ENCODE data around the gene STKLD1. TPM values are rescaled to one million over a fixed set of nuclear protein-coding genes. Genes with fewer than 3 reads are reported as not detected.

Gene STKLD1
- total and polyA plus RNA-seq, 5 donors from 2014 or later = 0.09 to 0.86 (median 0.18) TPM

- Histone ChIP-seq H3K9me3 (ENCODE audit: control insufficient read depth in 2 of 2, low read length in 2 of 2) (no peaks in the 10 kb centered on the region), H3K4me3 (ENCODE audit: low read depth, low read length) (no peak overlapping the region), H3K27me3 (ENCODE audit: control insufficient read depth, insufficient read depth, low read length) (no peaks in the 10 kb centered on the region), H3K27ac (ENCODE audit: insufficient read depth, low read length, poor library complexity, severe bottlenecking) (no peak overlapping the region), H3K4me1 (ENCODE audit: control insufficient read depth, insufficient read depth, low read length, poor library complexity, severe bottlenecking) (no peaks in the 10 kb centered on the region), H3K36me3 (ENCODE audit: control insufficient read depth, insufficient read depth, low read length) (no peaks in the 10 kb centered on the region)
- H3K4me1 Mint-ChIP-seq = peaks cover 0 to 4% (median 1%) of the 10 kb centered on the region in 4 donors
- no peak overlapping the region for H3K27ac Mint-ChIP-seq
- ATAC-seq (ENCODE audit: low read depth in 2 of 2) (no peak), DNase-seq (no peak)
- H3K36me3 Mint-ChIP-seq = no peaks in the 10 kb centered on the region
- peaks cover 0 to 2% (median 0%) of the 10 kb centered on the region in 7 donors for H3K9me3 Mint-ChIP-seq
- peaks cover 17% of the 10 kb centered on the region for H3K27me3 Mint-ChIP-seq
- no peak overlapping the region for H3K4me3 Mint-ChIP-seq
These were observed 57.2 kb downstream of the STKLD1 start for GRCh38 chr9:133433351-133433843.

GRCh38 chr9:133436681-133437080 is 60.5 kb downstream of the STKLD1 start:
- H3K4me3 Mint-ChIP-seq = no peak overlapping the region
- H3K9me3 ChIP-seq (ENCODE audit: control insufficient read depth in 2 of 2, low read length in 2 of 2) = no peaks in the 10 kb centered on the region
- H3K4me3 ChIP-seq (ENCODE audit: low read depth, low read length) = no peak overlapping the region
- H3K27ac ChIP-seq (ENCODE audit: insufficient read depth, low read length, poor library complexity, severe bottlenecking) = no peak overlapping the region
- H3K27me3 ChIP-seq (ENCODE audit: control insufficient read depth, insufficient read depth, low read length) = no peaks in the 10 kb centered on the region
- H3K27me3 Mint-ChIP-seq = peaks cover 5% of the 10 kb centered on the region
- H3K36me3 Mint-ChIP-seq = no peaks in the 10 kb centered on the region
- peaks cover 0 to 3% (median 1%) of the 10 kb centered on the region in 4 donors for H3K4me1 Mint-ChIP-seq
- DNase-seq (no peak), ATAC-seq (ENCODE audit: low read depth in 2 of 2) (no peak)
- H3K4me1 ChIP-seq (ENCODE audit: control insufficient read depth, insufficient read depth, low read length, poor library complexity, severe bottlenecking) = no peaks in the 10 kb centered on the region
- H3K9me3 Mint-ChIP-seq = peaks cover 0 to 2% (median 0%) of the 10 kb centered on the region in 7 donors
- H3K27ac Mint-ChIP-seq = no peak overlapping the region
- H3K36me3 ChIP-seq (ENCODE audit: control insufficient read depth, insufficient read depth, low read length) = no peaks in the 10 kb centered on the region

DNA sequence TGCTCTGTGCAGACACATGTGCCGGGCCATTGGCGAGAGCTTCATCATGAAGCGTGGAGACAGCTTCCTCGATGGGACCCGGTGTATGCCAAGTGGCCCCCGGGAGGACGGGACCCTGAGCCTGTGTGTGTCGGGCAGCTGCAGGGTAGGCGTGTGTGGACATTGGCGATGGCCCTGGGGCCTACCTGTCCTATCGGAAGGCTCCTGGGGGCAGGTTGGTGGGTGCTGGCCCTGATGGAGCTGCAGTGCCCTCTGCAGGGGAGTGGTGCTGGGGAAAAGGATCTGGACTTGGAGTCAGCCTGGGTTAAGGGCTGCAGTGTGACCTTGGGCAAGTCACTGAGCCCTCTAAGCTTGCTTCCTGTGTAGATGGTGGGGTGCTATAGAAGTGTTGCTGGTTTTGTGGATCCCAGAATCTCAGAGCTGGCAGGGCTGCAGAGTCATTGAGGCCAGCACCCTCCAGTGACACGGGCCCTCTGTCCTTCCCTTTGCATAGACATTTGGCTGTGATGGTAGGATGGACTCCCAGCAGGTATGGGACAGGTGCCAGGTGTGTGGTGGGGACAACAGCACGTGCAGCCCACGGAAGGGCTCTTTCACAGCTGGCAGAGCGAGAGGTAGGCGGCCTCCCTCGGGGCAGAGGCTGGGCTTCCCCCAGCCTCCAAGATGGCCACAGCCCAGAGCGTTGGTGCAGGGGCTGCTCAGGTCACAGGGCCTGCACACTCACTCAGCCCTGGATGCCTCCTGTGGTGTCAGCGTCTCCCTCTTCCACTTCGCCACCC is 61.8 kb downstream of the STKLD1 start:
- no peaks in the 10 kb centered on the region for H3K27me3 ChIP-seq (ENCODE audit: control insufficient read depth, insufficient read depth, low read length)
- Mint-ChIP-seq H3K27me3 (no peaks in the 10 kb centered on the region), H3K36me3 (no peaks in the 10 kb centered on the region), H3K9me3 (peaks cover 0 to 2% (median 0%) of the 10 kb centered on the region in 7 donors), H3K4me3 (no peak overlapping the region), H3K27ac (no peak overlapping the region), H3K4me1 (peaks cover 0 to 3% (median 1%) of the 10 kb centered on the region in 4 donors)
- H3K27ac ChIP-seq (ENCODE audit: insufficient read depth, low read length, poor library complexity, severe bottlenecking) = no peak overlapping the region
- ATAC-seq (ENCODE audit: low read depth in 2 of 2) = no peak
- no peaks in the 10 kb centered on the region for H3K9me3 ChIP-seq (ENCODE audit: control insufficient read depth in 2 of 2, low read length in 2 of 2)
- no peaks in the 10 kb centered on the region for H3K36me3 ChIP-seq (ENCODE audit: control insufficient read depth, insufficient read depth, low read length)
- no peak overlapping the region for H3K4me3 ChIP-seq (ENCODE audit: low read depth, low read length)
- no peaks in the 10 kb centered on the region for H3K4me1 ChIP-seq (ENCODE audit: control insufficient read depth, insufficient read depth, low read length, poor library complexity, severe bottlenecking)
- no peak for DNase-seq

DNA sequence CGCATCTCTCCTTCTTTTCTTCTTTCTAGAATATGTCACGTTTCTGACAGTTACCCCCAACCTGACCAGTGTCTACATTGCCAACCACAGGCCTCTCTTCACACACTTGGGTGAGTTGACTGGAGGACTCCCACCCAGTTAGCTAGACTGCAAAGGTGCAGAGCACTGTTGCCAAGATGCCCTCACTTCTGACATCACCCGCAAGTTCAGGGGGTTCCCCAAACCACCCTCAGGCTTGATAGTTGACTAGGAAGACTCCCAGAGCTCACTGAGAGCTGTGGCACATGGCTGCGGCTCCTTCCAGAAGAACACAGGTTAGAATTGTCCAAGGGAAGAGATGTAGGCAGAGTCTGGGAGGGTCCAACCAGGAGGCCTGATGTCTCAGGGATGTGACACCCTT is 63.2 kb downstream of the STKLD1 start:
- no peak for ATAC-seq (ENCODE audit: low read depth in 2 of 2)
- peaks cover 0 to 3% (median 1%) of the 10 kb centered on the region in 4 donors for H3K4me1 Mint-ChIP-seq
- H3K36me3 ChIP-seq (ENCODE audit: control insufficient read depth, insufficient read depth, low read length) = no peaks in the 10 kb centered on the region
- H3K27ac ChIP-seq (ENCODE audit: insufficient read depth, low read length, poor library complexity, severe bottlenecking) = no peak overlapping the region
- no peaks in the 10 kb centered on the region for H3K27me3 ChIP-seq (ENCODE audit: control insufficient read depth, insufficient read depth, low read length)
- H3K9me3 ChIP-seq (ENCODE audit: control insufficient read depth in 2 of 2, low read length in 2 of 2) = no peaks in the 10 kb centered on the region
- H3K4me3 Mint-ChIP-seq = no peak overlapping the region
- H3K27me3 Mint-ChIP-seq = no peaks in the 10 kb centered on the region
- no peak overlapping the region for H3K27ac Mint-ChIP-seq
- no peaks in the 10 kb centered on the region for H3K36me3 Mint-ChIP-seq
- no peaks in the 10 kb centered on the region for H3K9me3 Mint-ChIP-seq
- H3K4me1 ChIP-seq (ENCODE audit: control insufficient read depth, insufficient read depth, low read length, poor library complexity, severe bottlenecking) = no peaks in the 10 kb centered on the region
- H3K4me3 ChIP-seq (ENCODE audit: low read depth, low read length) = no peak overlapping the region
- no peak for DNase-seq

DNA sequence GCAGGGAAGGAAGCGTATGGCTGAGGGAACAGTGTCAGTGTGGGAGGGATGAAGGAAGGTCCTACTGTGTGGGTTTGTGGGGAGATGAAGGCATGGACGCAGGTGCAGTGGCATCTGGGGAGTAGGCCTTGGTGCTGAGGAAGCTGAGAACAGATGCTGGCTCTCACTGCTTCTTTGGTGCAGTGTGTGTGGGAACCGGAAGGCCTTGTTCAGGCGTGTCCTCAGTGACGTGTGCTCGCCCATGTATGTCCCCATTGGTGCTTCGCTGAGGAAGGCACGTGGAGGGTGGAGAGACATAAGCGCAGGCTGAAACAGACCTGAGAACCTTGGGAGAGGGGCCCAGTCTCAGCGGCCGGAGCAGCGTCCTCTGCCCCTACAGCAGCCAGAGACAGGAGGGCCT is 64.7 kb downstream of the STKLD1 start:
- Mint-ChIP-seq H3K4me3 (no peak overlapping the region), H3K9me3 (no peaks in the 10 kb centered on the region), H3K27me3 (peaks cover 3% of the 10 kb centered on the region), H3K36me3 (no peaks in the 10 kb centered on the region), H3K4me1 (peaks cover 0 to 2% (median 0%) of the 10 kb centered on the region in 4 donors), H3K27ac (peak overlapping the region in 2 of 3 donors; percentile 5 to 23)
- H3K4me1 ChIP-seq (ENCODE audit: control insufficient read depth, insufficient read depth, low read length, poor library complexity, severe bottlenecking) = no peaks in the 10 kb centered on the region
- H3K36me3 ChIP-seq (ENCODE audit: control insufficient read depth, insufficient read depth, low read length) = no peaks in the 10 kb centered on the region
- no peak overlapping the region for H3K27ac ChIP-seq (ENCODE audit: insufficient read depth, low read length, poor library complexity, severe bottlenecking)
- H3K27me3 ChIP-seq (ENCODE audit: control insufficient read depth, insufficient read depth, low read length) = no peaks in the 10 kb centered on the region
- DNase-seq (peak in 1 of 3 donors; percentile 18), ATAC-seq (ENCODE audit: low read depth in 2 of 2) (peak in 1 of 2 donors; percentile 38)
- no peak overlapping the region for H3K4me3 ChIP-seq (ENCODE audit: low read depth, low read length)
- H3K9me3 ChIP-seq (ENCODE audit: control insufficient read depth in 2 of 2, low read length in 2 of 2) = no peaks in the 10 kb centered on the region

DNA sequence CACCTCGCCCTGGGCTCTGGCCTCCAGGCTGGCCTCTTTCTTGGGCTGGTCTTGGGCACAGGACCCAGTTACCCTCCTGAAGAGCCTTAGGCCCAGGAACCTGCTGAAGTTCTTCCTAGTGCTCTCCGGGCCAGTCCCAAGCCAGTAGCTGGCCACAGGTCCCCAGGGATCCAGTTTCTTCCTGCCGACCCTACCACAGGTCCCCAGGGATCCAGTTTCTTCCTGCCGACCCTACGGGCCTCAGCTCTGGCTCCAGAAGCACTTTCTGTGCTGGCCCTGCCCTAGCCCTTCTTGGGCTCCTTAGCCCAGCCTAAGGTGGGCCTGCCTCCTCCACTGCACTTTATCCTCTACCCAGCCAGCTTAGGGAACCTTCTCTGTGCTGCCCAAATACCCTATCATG is 65.4 kb downstream of the STKLD1 start:
- H3K4me1 ChIP-seq (ENCODE audit: control insufficient read depth, insufficient read depth, low read length, poor library complexity, severe bottlenecking) = no peaks in the 10 kb centered on the region
- ATAC-seq (ENCODE audit: low read depth in 2 of 2) (no peak), DNase-seq (no peak)
- H3K36me3 ChIP-seq (ENCODE audit: control insufficient read depth, insufficient read depth, low read length) = no peaks in the 10 kb centered on the region
- H3K4me3 Mint-ChIP-seq = no peak overlapping the region
- no peak overlapping the region for H3K27ac ChIP-seq (ENCODE audit: insufficient read depth, low read length, poor library complexity, severe bottlenecking)
- no peaks in the 10 kb centered on the region for H3K9me3 ChIP-seq (ENCODE audit: control insufficient read depth in 2 of 2, low read length in 2 of 2)
- H3K4me1 Mint-ChIP-seq = peaks cover 0 to 2% (median 0%) of the 10 kb centered on the region in 4 donors
- H3K27me3 Mint-ChIP-seq = peaks cover 6% of the 10 kb centered on the region
- H3K27ac Mint-ChIP-seq = peak overlapping the region in 1 of 3 donors; percentile 3
- H3K9me3 Mint-ChIP-seq = no peaks in the 10 kb centered on the region
- no peak overlapping the region for H3K4me3 ChIP-seq (ENCODE audit: low read depth, low read length)
- H3K27me3 ChIP-seq (ENCODE audit: control insufficient read depth, insufficient read depth, low read length) = no peaks in the 10 kb centered on the region
- H3K36me3 Mint-ChIP-seq = no peaks in the 10 kb centered on the region

DNA sequence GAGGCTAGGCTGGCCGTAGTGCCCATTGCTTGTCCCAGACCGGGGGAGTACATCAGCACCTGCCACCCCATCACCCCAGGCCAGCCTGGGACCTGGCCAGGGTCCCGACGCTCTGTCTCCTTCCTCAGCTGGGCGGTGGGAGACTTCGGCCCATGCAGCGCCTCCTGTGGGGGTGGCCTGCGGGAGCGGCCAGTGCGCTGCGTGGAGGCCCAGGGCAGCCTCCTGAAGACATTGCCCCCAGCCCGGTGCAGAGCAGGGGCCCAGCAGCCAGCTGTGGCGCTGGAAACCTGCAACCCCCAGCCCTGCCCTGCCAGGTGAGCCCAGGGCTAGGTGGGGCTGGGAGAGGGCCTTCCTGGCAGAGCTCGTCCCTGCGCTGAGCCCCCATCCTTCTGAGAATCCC is 67.1 kb downstream of the STKLD1 start:
- no peaks in the 10 kb centered on the region for H3K36me3 ChIP-seq (ENCODE audit: control insufficient read depth, insufficient read depth, low read length)
- H3K9me3 Mint-ChIP-seq = no peaks in the 10 kb centered on the region
- H3K4me1 ChIP-seq (ENCODE audit: control insufficient read depth, insufficient read depth, low read length, poor library complexity, severe bottlenecking) = no peaks in the 10 kb centered on the region
- peaks cover 0 to 2% (median 0%) of the 10 kb centered on the region in 4 donors for H3K4me1 Mint-ChIP-seq
- H3K4me3 Mint-ChIP-seq = no peak overlapping the region
- no peak overlapping the region for H3K27ac ChIP-seq (ENCODE audit: insufficient read depth, low read length, poor library complexity, severe bottlenecking)
- no peaks in the 10 kb centered on the region for H3K36me3 Mint-ChIP-seq
- no peak for ATAC-seq (ENCODE audit: low read depth in 2 of 2)
- H3K9me3 ChIP-seq (ENCODE audit: control insufficient read depth in 2 of 2, low read length in 2 of 2) = no peaks in the 10 kb centered on the region
- H3K27ac Mint-ChIP-seq = no peak overlapping the region
- H3K27me3 Mint-ChIP-seq = peaks cover 14% of the 10 kb centered on the region
- no peak overlapping the region for H3K4me3 ChIP-seq (ENCODE audit: low read depth, low read length)
- DNase-seq = no peak
- no peaks in the 10 kb centered on the region for H3K27me3 ChIP-seq (ENCODE audit: control insufficient read depth, insufficient read depth, low read length)

- no peaks in the 10 kb centered on the region for H3K27me3 ChIP-seq (ENCODE audit: control insufficient read depth, insufficient read depth, low read length)
- Mint-ChIP-seq H3K27ac (no peak overlapping the region), H3K27me3 (peaks cover 14% of the 10 kb centered on the region), H3K4me1 (peaks cover 0 to 2% (median 0%) of the 10 kb centered on the region in 4 donors), H3K9me3 (no peaks in the 10 kb centered on the region), H3K36me3 (no peaks in the 10 kb centered on the region), H3K4me3 (no peak overlapping the region)
- no peak overlapping the region for H3K27ac ChIP-seq (ENCODE audit: insufficient read depth, low read length, poor library complexity, severe bottlenecking)
- H3K4me3 ChIP-seq (ENCODE audit: low read depth, low read length) = no peak overlapping the region
- no peak for ATAC-seq (ENCODE audit: low read depth in 2 of 2)
- no peak for DNase-seq
- H3K9me3 ChIP-seq (ENCODE audit: control insufficient read depth in 2 of 2, low read length in 2 of 2) = no peaks in the 10 kb centered on the region
- H3K36me3 ChIP-seq (ENCODE audit: control insufficient read depth, insufficient read depth, low read length) = no peaks in the 10 kb centered on the region
- H3K4me1 ChIP-seq (ENCODE audit: control insufficient read depth, insufficient read depth, low read length, poor library complexity, severe bottlenecking) = no peaks in the 10 kb centered on the region
These were observed 67.8 kb downstream of the STKLD1 start for GRCh38 chr9:133443982-133444381.
